Esophagus muscularis mucosa (tissue), 4 donors: ENCODE data around the gene CHRDL1. TPM values are rescaled to one million over a fixed set of nuclear protein-coding genes. Genes with fewer than 3 reads are reported as not detected.

ENCODE experiments used
- DNase-seq: peaks from one replicate; pipeline ENCODE4 v3.0.0-alpha.2; 2017; ENCODE audit errors: extremely low spot score
- H3K27ac ChIP-seq, 4 donors: fragments of 200-600 bp; sonication (generic); replicated peaks in 1 of 4; 1 replicate in 3 of 4; 2 replicates in 1 of 4; pipeline ENCODE4 v1.5.1; 2016 to 2019; ENCODE audit warnings: mild to moderate bottlenecking in 1 of 4
- H3K27me3 ChIP-seq, 4 donors: fragments of 200-600 bp; sonication (generic); one replicate each; pipeline versions ENCODE4 v1.5.1 to v1.6.0; 2016 to 2019
- H3K36me3 ChIP-seq, 4 donors: fragments of 200-600 bp; sonication (generic); one replicate each; pipeline ENCODE4 v1.5.1; 2016 to 2019
- H3K4me1 ChIP-seq, 4 donors: fragments of 200-600 bp; sonication (generic); one replicate each; pipeline ENCODE4 v1.5.1; 2016 to 2019
- H3K4me3 ChIP-seq, 4 donors: fragments of 200-600 bp; sonication (generic); 1 replicate in 2 of 4; 2 replicates in 2 of 4; pipeline ENCODE4 v1.5.1; 2016 to 2019; ENCODE audit warnings: mild to moderate bottlenecking in 4 of 4, moderate library complexity in 1 of 4
- H3K9me3 ChIP-seq, 4 donors: fragments of 200-600 bp; sonication (generic); 1 replicate in 3 of 4; 2 replicates in 1 of 4; pipeline ENCODE4 v1.5.1; 2016 to 2019
- EP300 ChIP-seq: sonication (generic); formaldehyde crosslinking; IDR thresholded peaks from one replicate; pipeline ENCODE4 v1.6.1; 2017; ENCODE audit warnings: antibody characterized with exemption
- POLR2A ChIP-seq: fragments of 450-650 bp; IDR thresholded peaks from one replicate; pipeline ENCODE4 v1.6.1; 2017; ENCODE audit warnings: antibody characterized with exemption, moderate library complexity, mild to moderate bottlenecking, low read depth
- POLR2AphosphoS5 ChIP-seq, 2 donors: sonication (generic); formaldehyde crosslinking; IDR thresholded peaks; one replicate each; pipeline ENCODE4 v1.6.1; 2017; ENCODE audit warnings: antibody characterized with exemption in 2 of 2
- WGBS: methylation state at CpG from one replicate; pipeline ENCODE4 v1.1.5; 2018; 5-methylcytosine and 5-hydroxymethylcytosine counted together
- intact Hi-C: fragments of 100-400 bp; cut with DNase I; formaldehyde crosslinking; loops from one replicate; pipeline ENCODE4 v1.15.1; 2023
- total RNA-seq, 4 donors: library from RNA; depleted of rRNA; stranded (reverse); fragments of >200 nt; gene quantifications; one replicate each; pipeline versions ENCODE4 v1.1.0 to v1.2.1, GENCODE V29; 2016
- TF ChIP-seq, protein P1 (sequence below), 3 experiments: fragments of 200-600 bp in 2 of 3; fragments of 450-650 bp in 1 of 3; sonication (generic) in 2 of 3; IDR thresholded peaks; one replicate each; pipeline ENCODE4 v1.5.1; 2017 to 2019; ENCODE audit warnings: antibody characterized with exemption in 3 of 3, mild to moderate bottlenecking in 2 of 3, moderate library complexity in 1 of 3

The CHRDL1 gene
- total RNA-seq, 4 donors from 2014 or later: 202 to 346 (median 222) TPM

DNA sequence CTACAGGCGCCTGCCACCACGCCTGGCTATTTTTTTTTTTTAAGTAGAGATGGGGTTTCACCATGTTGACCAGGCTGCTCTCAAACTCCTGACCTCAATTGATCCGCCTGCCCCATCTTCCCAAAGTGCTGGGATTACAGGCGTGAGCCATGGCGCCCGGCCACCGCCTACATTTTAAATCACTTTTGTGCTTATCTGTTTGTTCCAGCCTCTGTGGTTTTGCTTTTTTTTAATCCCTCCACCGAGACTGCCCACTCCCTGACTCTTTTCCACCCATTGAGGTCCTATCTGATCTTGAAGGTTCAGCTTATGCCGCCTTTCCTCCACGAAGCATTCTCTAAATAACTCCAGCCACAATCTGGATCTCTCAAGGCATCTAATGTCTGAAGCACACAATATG is 73.5 kb downstream of the CHRDL1 start:
- no peak for TF ChIP-seq POLR2A
- TF ChIP-seq, protein P1, sequence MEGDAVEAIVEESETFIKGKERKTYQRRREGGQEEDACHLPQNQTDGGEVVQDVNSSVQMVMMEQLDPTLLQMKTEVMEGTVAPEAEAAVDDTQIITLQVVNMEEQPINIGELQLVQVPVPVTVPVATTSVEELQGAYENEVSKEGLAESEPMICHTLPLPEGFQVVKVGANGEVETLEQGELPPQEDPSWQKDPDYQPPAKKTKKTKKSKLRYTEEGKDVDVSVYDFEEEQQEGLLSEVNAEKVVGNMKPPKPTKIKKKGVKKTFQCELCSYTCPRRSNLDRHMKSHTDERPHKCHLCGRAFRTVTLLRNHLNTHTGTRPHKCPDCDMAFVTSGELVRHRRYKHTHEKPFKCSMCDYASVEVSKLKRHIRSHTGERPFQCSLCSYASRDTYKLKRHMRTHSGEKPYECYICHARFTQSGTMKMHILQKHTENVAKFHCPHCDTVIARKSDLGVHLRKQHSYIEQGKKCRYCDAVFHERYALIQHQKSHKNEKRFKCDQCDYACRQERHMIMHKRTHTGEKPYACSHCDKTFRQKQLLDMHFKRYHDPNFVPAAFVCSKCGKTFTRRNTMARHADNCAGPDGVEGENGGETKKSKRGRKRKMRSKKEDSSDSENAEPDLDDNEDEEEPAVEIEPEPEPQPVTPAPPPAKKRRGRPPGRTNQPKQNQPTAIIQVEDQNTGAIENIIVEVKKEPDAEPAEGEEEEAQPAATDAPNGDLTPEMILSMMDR (IDR thresholded peaks at IDR 0.05): no peak
- TF ChIP-seq POLR2AphosphoS5 (IDR thresholded peaks at IDR 0.05): no peak
- no peak for TF ChIP-seq EP300
- Histone ChIP-seq H3K27ac (no peak overlapping the region), H3K27me3 (no peaks in the 10 kb centered on the region), H3K4me1 (peaks cover 0 to 16% (median 0%) of the 10 kb centered on the region in 4 donors), H3K4me3 (no peak overlapping the region), H3K9me3 (no peaks in the 10 kb centered on the region), H3K36me3 (no peaks in the 10 kb centered on the region)
- intact Hi-C loops: no loop called here
- WGBS: 84% methylated on average over 10 of the region's 10 CpGs
- no peak for DNase-seq

DNA sequence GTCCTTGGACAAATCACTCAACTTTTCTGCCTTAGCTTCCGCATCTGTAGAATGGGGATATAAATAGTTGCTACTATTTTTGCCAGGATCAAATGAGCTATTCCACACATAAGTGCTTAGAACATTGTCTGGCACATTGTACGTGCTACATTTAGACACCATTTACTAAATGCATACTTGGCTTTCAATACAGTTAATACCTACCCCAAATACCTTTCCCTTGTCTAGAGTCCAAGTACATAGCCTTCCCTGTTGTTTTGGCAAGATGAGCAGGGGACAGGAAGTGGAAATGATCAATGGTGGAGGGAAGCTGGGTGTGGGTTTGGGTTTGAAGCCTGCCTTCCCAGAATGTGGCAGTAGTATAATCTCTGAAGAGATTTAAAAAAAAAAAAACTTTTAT is 82.0 kb downstream of the CHRDL1 start:
- Histone ChIP-seq H3K27ac (peak overlapping the region in 2 of 4 donors; percentile 30 to 38), H3K27me3 (no peaks in the 10 kb centered on the region), H3K36me3 (no peaks in the 10 kb centered on the region), H3K4me1 (peaks cover 0 to 13% (median 3%) of the 10 kb centered on the region in 4 donors), H3K9me3 (no peaks in the 10 kb centered on the region), H3K4me3 (no peak overlapping the region)
- 41% methylated on average over 2 of the region's 2 CpGs for WGBS
- intact Hi-C loops: no loop called here
- no peak for DNase-seq
- TF ChIP-seq POLR2A (no peak), POLR2AphosphoS5 (IDR thresholded peaks at IDR 0.05) (peak in 1 of 2 donors; percentile 72), EP300 (peak; percentile 39)
- TF ChIP-seq, protein P1 (IDR thresholded peaks at IDR 0.05): no peak

GRCh38 chrX:110706446-110706845 is 89.2 kb downstream of the CHRDL1 start:
- H3K4me1 ChIP-seq: peaks cover 0 to 10% (median 2%) of the 10 kb centered on the region in 4 donors
- H3K27ac ChIP-seq: no peak overlapping the region
- DNase-seq: no peak
- H3K27me3 ChIP-seq: no peaks in the 10 kb centered on the region
- TF ChIP-seq, protein P1 (IDR thresholded peaks at IDR 0.05): no peak
- TF ChIP-seq POLR2A (no peak), EP300 (no peak), POLR2AphosphoS5 (IDR thresholded peaks at IDR 0.05) (no peak)
- intact Hi-C loops: no loop called here
- 65% methylated on average over 2 of the region's 2 CpGs for WGBS
- no peaks in the 10 kb centered on the region for H3K36me3 ChIP-seq
- peaks cover 0 to 7% (median 0%) of the 10 kb centered on the region in 4 donors for H3K9me3 ChIP-seq
- H3K4me3 ChIP-seq: no peak overlapping the region

DNA sequence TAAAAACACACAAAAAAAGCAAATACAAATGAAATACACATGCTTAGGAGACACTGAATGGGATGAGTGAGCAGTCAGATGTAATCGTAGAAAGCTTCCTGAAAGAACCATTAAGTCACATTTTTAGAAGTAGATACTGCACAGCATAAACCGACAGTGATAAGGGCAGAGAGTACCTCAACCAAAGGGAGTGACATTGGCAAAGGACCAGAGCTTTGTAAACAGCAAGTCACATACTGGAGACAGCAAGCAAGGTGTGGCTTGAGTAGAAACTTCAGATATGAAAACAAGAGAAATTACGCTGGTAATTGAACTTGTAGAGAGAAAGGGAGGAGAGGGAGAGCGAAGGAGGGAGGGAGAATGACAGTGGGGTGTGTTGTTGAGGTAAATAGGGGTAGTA is 92.0 kb downstream of the CHRDL1 start:
- intact Hi-C loops: no loop called here
- Histone ChIP-seq H3K9me3 (peaks cover 0 to 7% (median 0%) of the 10 kb centered on the region in 4 donors), H3K27ac (no peak overlapping the region), H3K36me3 (no peaks in the 10 kb centered on the region), H3K27me3 (no peaks in the 10 kb centered on the region), H3K4me1 (peaks cover 0 to 26% (median 2%) of the 10 kb centered on the region in 4 donors), H3K4me3 (no peak overlapping the region)
- WGBS: 64% methylated on average over 4 of the region's 4 CpGs
- no peak for DNase-seq
- TF ChIP-seq EP300: no peak
- TF ChIP-seq POLR2AphosphoS5 (IDR thresholded peaks at IDR 0.05): no peak
- TF ChIP-seq, protein P1 (IDR thresholded peaks at IDR 0.05): no peak
- no peak for TF ChIP-seq POLR2A

- no peak for DNase-seq
- Histone ChIP-seq H3K36me3 (no peaks in the 10 kb centered on the region), H3K4me3 (no peak overlapping the region), H3K27ac (no peak overlapping the region), H3K4me1 (peaks cover 0 to 23% (median 4%) of the 10 kb centered on the region in 4 donors), H3K9me3 (no peaks in the 10 kb centered on the region), H3K27me3 (no peaks in the 10 kb centered on the region)
- TF ChIP-seq EP300 (no peak), POLR2AphosphoS5 (IDR thresholded peaks at IDR 0.05) (no peak), POLR2A (no peak)
- TF ChIP-seq, protein P1 (IDR thresholded peaks at IDR 0.05): no peak
- intact Hi-C loops: no loop called here
Observed at GRCh38 chrX:110699109-110699508, 96.5 kb downstream of the CHRDL1 start.
